Measurements from ENCODE around the gene SNRPN. TPM values are rescaled to one million over a fixed set of nuclear protein-coding genes. Genes with fewer than 3 reads are reported as not detected.

The SNRPN gene
- total RNA-seq, 1 donor from 2014 or later: 164 TPM

DNA sequence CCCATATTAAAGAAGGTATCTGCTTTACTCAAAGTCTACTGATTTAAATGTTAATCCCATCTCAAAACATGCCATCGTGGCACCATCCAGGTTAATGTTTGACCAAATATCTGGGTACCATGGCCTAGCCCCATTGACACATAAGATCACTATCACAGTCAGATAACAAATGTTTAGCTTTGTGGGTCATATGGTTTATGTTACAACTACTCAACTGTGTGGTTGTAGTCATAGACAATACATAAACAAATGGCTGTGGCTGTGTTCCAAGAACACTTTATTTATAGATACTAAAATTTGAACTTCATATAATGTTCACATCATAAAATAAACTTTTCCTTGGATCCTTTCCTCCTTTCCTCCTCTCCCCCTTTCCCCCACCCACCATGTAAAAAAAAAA is 9.8 kb upstream of the SNRPN start:
- Mint-ChIP-seq H3K36me3 (peaks cover 6% of the 10 kb centered on the region), H3K27ac (no peak overlapping the region), H3K27me3 (ENCODE audit: low read depth) (no peaks in the 10 kb centered on the region), H3K9me3 (peaks cover 14% of the 10 kb centered on the region), H3K4me1 (no peaks in the 10 kb centered on the region), H3K4me3 (no peak overlapping the region)
- TF ChIP-seq, protein P1, sequence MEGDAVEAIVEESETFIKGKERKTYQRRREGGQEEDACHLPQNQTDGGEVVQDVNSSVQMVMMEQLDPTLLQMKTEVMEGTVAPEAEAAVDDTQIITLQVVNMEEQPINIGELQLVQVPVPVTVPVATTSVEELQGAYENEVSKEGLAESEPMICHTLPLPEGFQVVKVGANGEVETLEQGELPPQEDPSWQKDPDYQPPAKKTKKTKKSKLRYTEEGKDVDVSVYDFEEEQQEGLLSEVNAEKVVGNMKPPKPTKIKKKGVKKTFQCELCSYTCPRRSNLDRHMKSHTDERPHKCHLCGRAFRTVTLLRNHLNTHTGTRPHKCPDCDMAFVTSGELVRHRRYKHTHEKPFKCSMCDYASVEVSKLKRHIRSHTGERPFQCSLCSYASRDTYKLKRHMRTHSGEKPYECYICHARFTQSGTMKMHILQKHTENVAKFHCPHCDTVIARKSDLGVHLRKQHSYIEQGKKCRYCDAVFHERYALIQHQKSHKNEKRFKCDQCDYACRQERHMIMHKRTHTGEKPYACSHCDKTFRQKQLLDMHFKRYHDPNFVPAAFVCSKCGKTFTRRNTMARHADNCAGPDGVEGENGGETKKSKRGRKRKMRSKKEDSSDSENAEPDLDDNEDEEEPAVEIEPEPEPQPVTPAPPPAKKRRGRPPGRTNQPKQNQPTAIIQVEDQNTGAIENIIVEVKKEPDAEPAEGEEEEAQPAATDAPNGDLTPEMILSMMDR (IDR thresholded peaks at IDR 0.05; ENCODE audit: unreplicated experiment): no peak
- DNase-seq (ENCODE audit: low spot score in 2 of 2, unreplicated experiment in 2 of 2): no peak

DNA sequence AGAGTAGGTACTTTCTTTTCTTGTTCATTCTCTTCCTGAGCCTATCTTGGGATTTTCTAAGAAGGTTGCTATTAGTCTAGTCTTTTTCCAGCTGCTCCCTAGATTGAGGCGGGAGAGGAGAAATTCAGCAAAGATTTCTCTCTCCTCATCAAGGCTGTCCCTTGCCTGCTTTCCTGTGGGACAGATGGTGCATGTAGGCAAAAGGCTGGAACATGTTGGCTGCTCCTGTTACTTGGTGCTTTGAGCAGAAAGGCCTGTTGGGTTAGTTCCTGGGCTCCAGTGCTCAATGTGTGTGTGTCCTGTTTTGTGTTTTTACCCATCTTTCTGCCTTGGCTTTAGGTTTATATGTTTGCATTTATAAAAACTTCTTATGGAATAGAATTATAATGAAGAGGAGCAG is 9.1 kb upstream of the SNRPN start:
- H3K4me3 Mint-ChIP-seq: no peak overlapping the region
- no peak for DNase-seq (ENCODE audit: low spot score in 2 of 2, unreplicated experiment in 2 of 2)
- H3K27ac Mint-ChIP-seq: no peak overlapping the region
- no peaks in the 10 kb centered on the region for H3K4me1 Mint-ChIP-seq
- TF ChIP-seq, protein P1 (IDR thresholded peaks at IDR 0.05; ENCODE audit: unreplicated experiment): no peak
- no peaks in the 10 kb centered on the region for H3K27me3 Mint-ChIP-seq (ENCODE audit: low read depth)
- H3K36me3 Mint-ChIP-seq: no peaks in the 10 kb centered on the region
- H3K9me3 Mint-ChIP-seq: peaks cover 9% of the 10 kb centered on the region

DNA sequence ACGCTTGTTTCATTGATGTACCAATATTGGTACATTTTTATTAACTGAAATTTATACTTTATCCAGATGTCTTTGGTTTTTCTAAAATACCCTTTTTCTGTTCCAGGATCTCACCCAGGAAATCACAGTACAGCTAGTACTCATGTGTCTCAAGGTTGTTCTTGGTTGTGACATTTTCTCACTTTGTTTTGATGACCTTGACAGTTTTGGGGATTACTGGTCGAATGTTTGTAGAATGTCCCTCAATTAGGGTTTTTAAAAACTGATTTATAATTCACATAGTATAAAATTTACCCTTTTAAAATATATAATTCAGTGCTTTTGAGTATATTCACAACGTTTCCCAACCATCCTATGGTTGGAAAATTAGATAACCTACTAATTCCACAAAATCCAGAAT is 6.3 kb upstream of the SNRPN start:
- Mint-ChIP-seq H3K27ac (no peak overlapping the region), H3K27me3 (ENCODE audit: low read depth) (no peaks in the 10 kb centered on the region), H3K9me3 (no peaks in the 10 kb centered on the region), H3K4me1 (no peaks in the 10 kb centered on the region), H3K36me3 (no peaks in the 10 kb centered on the region), H3K4me3 (no peak overlapping the region)
- DNase-seq (ENCODE audit: low spot score in 2 of 2, unreplicated experiment in 2 of 2): no peak
- TF ChIP-seq, protein P1 (IDR thresholded peaks at IDR 0.05; ENCODE audit: unreplicated experiment): no peak

DNA sequence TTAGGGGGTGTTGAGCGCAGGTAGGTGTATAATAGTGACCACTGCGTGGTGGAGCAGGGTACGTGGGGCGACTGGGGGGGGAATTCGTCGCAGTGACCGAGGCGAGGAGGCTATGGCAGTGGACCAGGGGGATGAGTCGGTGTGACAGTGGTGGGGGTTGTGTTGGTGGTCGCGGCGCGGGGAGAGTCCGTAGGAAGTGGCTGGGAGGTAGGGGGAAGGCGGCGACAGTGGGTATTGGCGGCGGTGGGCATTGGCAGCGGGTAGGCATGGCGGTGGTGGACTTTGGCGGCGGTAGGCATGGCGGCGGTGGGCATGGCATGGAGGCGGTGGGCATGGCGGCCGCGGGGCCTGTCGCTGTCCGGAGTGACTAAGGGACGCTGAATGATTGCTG is 739 bp downstream of the SNRPN start:
- no peak for DNase-seq (ENCODE audit: low spot score in 2 of 2, unreplicated experiment in 2 of 2)
- H3K4me3 Mint-ChIP-seq: peak overlapping the region; percentile 90
- H3K9me3 Mint-ChIP-seq: peaks cover 2% of the 10 kb centered on the region
- H3K27me3 Mint-ChIP-seq (ENCODE audit: low read depth): no peaks in the 10 kb centered on the region
- TF ChIP-seq, protein P1 (IDR thresholded peaks at IDR 0.05; ENCODE audit: unreplicated experiment): no peak
- H3K4me1 Mint-ChIP-seq: peaks cover 10% of the 10 kb centered on the region
- H3K36me3 Mint-ChIP-seq: peaks cover 2% of the 10 kb centered on the region
- peak overlapping the region; percentile 96 for H3K27ac Mint-ChIP-seq

DNA sequence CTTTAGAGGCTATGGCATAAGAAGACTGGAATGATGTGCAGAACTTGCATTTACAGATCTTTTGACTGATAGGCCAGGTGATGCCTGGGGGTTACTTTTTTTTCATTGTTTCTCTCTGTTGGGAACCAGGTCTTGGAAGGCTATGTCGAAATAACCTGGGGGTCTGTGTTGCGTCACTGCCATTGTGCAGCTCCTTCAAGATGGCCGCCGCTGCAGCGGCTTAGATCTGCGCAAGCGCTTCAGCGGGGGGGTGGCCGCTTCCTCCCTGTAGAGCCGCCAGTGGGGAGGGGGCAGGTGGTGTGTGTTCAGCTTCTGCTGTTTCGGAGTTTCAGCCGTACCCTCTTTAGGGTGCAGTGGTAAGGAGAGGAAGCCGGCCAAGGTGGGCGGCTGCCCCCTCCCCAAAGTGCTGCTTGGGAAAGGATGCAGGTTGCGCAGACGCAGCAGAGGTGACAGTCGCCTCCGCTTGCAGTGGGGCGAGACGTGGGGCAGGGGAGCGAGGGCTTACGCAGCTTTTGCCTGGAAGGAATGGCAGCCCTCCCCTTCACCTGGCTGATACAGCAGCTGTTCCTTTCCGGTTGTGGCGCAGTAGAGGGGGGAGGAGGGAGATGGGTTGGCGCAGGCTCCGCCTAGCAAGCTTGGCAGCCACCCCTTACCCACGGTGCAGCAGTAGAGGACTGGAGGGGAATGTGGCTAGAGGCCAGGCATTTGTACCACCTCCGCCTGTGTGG is 1.5 kb downstream of the SNRPN start:
- peak; percentile 51 to 75 for DNase-seq (ENCODE audit: low spot score in 2 of 2, unreplicated experiment in 2 of 2)
- peak overlapping the region; percentile 90 for H3K4me3 Mint-ChIP-seq
- H3K36me3 Mint-ChIP-seq: peaks cover 2% of the 10 kb centered on the region
- H3K9me3 Mint-ChIP-seq: peaks cover 6% of the 10 kb centered on the region
- H3K27me3 Mint-ChIP-seq (ENCODE audit: low read depth): no peaks in the 10 kb centered on the region
- TF ChIP-seq, protein P1 (IDR thresholded peaks at IDR 0.05; ENCODE audit: unreplicated experiment): no peak
- peak overlapping the region; percentile 96 for H3K27ac Mint-ChIP-seq
- peaks cover 12% of the 10 kb centered on the region for H3K4me1 Mint-ChIP-seq
